Activated naive CD8-positive, alpha-beta T cell treated with anti-CD3 and anti-CD28 coated beads for 36 hours (primary cell): Measurements from ENCODE around the gene FAIM2. TPM values are rescaled to one million over a fixed set of nuclear protein-coding genes. Genes with fewer than 3 reads are reported as not detected.

Source experiments
- DNase-seq: peaks from one replicate; pipeline ENCODE4 v3.0.0; 2021
- H3K27ac Mint-ChIP-seq: one replicate; pipeline ENCODE4 v1.8.0; 2022; ENCODE audit warnings: mild to moderate bottlenecking, moderate library complexity, mixed read lengths
- H3K27me3 Mint-ChIP-seq: one replicate; pipeline ENCODE4 v1.8.0; 2022; ENCODE audit warnings: mild to moderate bottlenecking, mixed read lengths
- H3K36me3 Mint-ChIP-seq: one replicate; pipeline ENCODE4 v1.8.0; 2021; ENCODE audit warnings: mild to moderate bottlenecking, mixed read lengths
- H3K4me1 Mint-ChIP-seq: one replicate; pipeline ENCODE4 v1.8.0; 2021; ENCODE audit warnings: mixed read lengths
- H3K4me3 Mint-ChIP-seq: one replicate; pipeline ENCODE4 v1.8.0; 2022; ENCODE audit warnings: mild to moderate bottlenecking, moderate library complexity, mixed read lengths
- H3K9me3 Mint-ChIP-seq: one replicate; pipeline ENCODE4 v1.8.0; 2022; ENCODE audit warnings: mixed read lengths
- total RNA-seq, 2 experiments: library from RNA; stranded (reverse); gene quantifications; one replicate each; pipeline ENCODE4 v1.2.3, GENCODE V29; 2021

FAIM2 gene
- total RNA-seq, 2 experiments from 2014 or later, result 0.08 to 0.60 TPM

DNA sequence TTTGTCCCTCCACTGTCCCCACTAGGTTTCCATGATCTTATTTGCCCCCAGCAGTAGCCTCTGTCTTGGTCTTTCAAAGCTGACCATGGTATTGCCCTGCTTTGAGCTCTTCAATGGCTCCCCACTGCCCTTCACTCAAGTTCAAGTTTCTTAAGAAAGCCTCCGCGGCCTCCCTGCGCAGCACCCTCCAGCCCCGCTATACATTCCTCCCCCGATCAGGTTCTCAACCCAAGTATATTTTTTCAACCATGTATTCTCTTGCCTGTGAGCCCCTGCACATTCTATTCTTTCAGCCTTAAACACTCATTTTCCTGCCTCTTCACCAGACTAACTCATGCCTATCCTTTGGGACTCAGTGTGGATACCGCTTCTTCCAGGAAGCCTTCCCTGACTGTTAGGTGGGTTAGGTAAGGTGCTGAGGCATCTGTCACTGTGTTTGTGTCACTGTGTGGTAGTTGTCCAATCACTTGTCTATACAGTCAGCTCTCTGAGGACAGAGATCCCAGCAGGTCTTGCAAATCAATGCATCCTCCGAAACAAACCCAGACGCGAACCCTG, 4.3 kb downstream of the FAIM2 start:
- H3K4me3 Mint-ChIP-seq, result no peak overlapping the region
- H3K36me3 Mint-ChIP-seq, result no peaks in the 10 kb centered on the region
- no peak for DNase-seq
- H3K27me3 Mint-ChIP-seq, result peaks cover 4% of the 10 kb centered on the region
- no peaks in the 10 kb centered on the region for H3K9me3 Mint-ChIP-seq
- H3K4me1 Mint-ChIP-seq, result peaks cover 6% of the 10 kb centered on the region
- no peak overlapping the region for H3K27ac Mint-ChIP-seq

DNA sequence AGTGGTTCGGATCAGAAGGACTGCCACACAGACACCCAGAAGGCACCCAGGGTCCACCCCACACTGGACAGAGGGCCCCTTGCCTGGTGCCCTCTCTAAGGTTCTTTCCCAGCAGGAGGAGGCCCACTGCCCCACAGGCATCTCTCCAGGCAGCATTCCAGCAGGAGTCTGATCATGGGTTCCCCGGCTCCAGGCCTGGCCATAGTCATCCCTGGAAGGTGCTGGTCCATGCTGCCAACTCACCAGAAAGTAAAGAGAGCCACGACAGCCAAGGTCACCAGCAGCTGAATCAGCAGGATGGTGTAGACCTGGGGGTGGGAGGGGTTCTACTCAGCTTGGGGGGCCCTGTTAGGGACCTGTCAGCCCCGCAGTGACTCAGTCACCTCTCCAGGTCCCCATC, 6.4 kb downstream of the FAIM2 start:
- H3K9me3 Mint-ChIP-seq, result no peaks in the 10 kb centered on the region
- H3K4me1 Mint-ChIP-seq, result no peaks in the 10 kb centered on the region

DNA sequence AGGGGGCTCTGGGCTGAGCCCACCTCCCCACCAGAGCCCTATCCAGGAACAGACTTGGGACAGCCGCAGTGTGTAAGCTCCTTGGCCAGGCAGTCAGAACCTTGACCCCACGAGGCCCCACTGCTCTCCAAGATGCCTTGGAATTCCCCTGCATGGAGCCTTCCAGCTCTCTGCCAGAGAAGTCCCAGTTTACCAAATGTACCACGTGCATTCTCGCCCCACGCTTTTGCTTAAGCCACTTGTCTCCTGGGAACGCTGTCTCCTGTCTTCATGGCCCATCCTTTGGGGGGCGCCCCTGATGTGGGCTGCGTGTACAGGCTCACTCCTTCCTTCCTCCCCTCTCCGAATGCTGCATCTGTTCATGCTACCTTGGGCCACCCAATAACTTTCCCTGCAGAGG, 7.9 kb downstream of the FAIM2 start:
- Mint-ChIP-seq H3K9me3 (no peaks in the 10 kb centered on the region), H3K27ac (no peak overlapping the region), H3K4me3 (no peak overlapping the region), H3K4me1 (no peaks in the 10 kb centered on the region), H3K36me3 (no peaks in the 10 kb centered on the region), H3K27me3 (no peaks in the 10 kb centered on the region)
- no peak for DNase-seq

More for the DNA sequence above, 6.4 kb downstream of the FAIM2 start:
- Mint-ChIP-seq H3K27me3 (no peaks in the 10 kb centered on the region), H3K27ac (no peak overlapping the region), H3K4me3 (no peak overlapping the region), H3K36me3 (no peaks in the 10 kb centered on the region)
- no peak for DNase-seq

DNA sequence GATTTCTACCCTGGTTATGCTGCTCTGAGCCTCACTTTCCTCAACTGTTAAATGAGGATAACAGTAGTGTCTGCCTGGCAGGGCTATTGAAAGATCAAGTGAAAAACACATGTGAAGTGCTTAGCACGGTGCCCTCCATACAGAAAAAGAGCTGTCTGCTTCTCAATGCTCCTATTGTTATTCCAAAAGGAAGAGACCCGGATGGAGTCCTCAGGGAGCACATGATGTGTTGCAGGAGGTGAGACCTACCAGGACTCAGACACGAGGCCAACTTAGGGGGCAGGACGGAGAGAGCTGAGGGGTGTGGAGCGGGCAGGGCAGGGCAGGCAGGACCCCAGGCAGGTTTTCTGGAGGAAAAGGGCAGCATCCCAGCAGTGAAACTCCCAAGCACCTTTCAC, 8.9 kb downstream of the FAIM2 start:
- H3K27ac Mint-ChIP-seq, result no peak overlapping the region
- no peak for DNase-seq
- no peaks in the 10 kb centered on the region for H3K9me3 Mint-ChIP-seq
- no peaks in the 10 kb centered on the region for H3K4me1 Mint-ChIP-seq
- H3K4me3 Mint-ChIP-seq, result no peak overlapping the region
- H3K27me3 Mint-ChIP-seq, result no peaks in the 10 kb centered on the region
- H3K36me3 Mint-ChIP-seq, result no peaks in the 10 kb centered on the region

DNA sequence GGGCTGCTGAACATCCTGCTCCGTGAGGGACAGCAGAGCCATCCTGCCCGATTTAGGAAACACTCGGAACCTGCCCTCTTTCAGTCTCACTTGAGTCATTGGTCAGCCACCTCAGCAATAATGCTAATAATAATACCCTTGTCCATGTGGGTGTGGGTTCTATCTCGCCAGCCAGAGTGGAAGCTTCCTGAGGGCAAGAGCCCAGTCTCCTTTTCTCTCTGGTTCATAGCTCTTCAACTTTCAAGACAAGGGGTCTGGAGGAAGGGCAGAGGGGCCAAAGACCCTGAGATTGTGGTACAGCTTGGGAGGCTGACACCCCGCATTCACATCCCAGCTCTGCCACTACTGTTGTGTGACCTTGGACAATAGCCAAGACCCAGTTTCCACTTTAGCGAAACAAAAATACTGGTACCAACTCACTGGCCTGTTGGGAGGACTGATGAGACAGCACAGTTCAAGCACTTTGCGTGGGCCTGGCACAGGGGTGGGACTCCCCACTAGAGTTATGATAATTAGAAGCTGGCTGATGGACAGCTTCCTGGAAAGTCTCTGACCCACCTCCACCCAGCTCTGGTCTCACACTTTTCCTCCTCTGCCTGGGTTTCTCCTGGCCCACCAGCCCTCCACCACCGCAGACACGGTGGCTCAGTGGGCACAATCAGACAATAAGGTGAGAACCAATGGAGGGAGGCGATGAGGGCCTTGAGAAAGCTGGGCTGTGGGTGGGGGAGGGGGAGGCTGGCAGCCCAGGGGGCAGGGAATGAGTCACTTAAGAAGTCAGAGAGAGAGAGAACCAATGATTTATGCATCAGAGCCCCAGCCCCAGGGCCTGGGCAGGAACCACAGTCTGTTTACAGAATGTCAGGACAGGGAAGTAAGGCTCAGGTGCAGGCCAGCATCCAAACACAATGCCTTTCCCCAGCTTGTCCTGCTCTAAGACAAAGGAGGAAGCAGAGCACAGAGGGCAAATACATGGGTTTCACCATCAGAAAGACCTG, 9.6 kb downstream of the FAIM2 start:
- H3K27me3 Mint-ChIP-seq, result no peaks in the 10 kb centered on the region
- H3K27ac Mint-ChIP-seq, result no peak overlapping the region
- no peaks in the 10 kb centered on the region for H3K9me3 Mint-ChIP-seq
- DNase-seq, result no peak
- H3K4me3 Mint-ChIP-seq, result no peak overlapping the region
- H3K36me3 Mint-ChIP-seq, result no peaks in the 10 kb centered on the region
- no peaks in the 10 kb centered on the region for H3K4me1 Mint-ChIP-seq

DNA sequence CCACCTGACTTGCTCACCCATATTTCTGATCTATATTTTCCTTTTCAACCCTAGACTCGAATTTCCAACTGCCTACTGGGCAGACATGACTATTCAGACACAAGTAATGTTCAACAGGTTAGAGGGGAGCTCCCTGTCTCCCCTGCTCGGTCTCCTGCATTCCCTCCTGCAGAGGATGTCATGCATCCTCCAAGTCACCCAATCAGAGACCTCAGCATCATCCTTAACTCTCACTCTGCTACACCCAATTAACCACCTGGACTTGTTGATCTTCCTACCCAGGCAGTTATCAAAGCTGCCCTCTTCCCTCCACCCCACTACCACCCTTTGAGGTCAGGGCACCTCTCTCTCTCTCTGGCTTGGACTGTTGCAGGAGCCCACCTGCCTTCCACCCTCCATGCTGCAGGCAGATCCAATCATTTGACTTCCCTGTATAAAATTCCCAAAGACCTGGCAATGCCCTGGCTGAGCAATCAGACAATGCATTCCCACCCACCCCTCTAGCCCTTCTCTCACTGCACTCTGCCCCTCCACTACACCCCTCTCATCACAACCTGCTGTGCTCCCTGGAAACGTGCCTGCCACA, 10.9 kb downstream of the FAIM2 start:
- Mint-ChIP-seq H3K27ac (no peak overlapping the region), H3K4me1 (no peaks in the 10 kb centered on the region), H3K4me3 (no peak overlapping the region), H3K27me3 (no peaks in the 10 kb centered on the region), H3K9me3 (no peaks in the 10 kb centered on the region), H3K36me3 (no peaks in the 10 kb centered on the region)
- DNase-seq, result no peak

DNA sequence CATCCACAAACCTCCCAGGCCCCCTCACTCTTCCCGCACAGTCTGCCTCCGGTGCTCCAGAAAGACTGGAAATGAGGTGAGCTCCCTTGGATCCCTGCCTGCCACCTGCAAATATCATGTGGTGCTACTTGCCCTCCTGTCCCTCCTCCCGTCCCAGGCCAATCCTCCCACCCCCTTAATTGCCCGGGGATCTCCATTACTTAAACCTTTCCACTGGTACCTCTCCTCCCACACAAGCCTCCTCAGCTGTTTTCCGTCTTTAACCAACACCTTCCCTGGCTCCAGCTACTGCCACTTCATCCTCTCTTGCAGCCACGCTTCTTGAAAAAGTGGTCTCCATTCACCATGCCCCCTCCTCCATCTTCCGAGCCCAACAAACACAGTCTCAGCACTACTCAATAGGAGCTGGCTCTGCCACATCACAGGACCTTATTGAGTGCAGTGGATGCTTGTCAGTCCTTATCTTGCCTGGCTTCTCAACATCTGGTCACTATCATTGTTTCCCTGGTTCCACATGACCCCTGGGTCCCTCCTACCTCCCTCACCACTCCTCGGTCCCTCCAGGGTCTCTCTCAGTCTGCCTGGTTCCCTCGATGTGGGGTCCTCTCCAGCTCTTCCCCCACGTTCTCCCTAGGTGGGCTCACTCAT, 11.5 kb downstream of the FAIM2 start:
- Mint-ChIP-seq H3K36me3 (no peaks in the 10 kb centered on the region), H3K4me3 (no peak overlapping the region), H3K27ac (no peak overlapping the region), H3K4me1 (no peaks in the 10 kb centered on the region), H3K27me3 (peaks cover 1% of the 10 kb centered on the region), H3K9me3 (no peaks in the 10 kb centered on the region)
- no peak for DNase-seq

DNA sequence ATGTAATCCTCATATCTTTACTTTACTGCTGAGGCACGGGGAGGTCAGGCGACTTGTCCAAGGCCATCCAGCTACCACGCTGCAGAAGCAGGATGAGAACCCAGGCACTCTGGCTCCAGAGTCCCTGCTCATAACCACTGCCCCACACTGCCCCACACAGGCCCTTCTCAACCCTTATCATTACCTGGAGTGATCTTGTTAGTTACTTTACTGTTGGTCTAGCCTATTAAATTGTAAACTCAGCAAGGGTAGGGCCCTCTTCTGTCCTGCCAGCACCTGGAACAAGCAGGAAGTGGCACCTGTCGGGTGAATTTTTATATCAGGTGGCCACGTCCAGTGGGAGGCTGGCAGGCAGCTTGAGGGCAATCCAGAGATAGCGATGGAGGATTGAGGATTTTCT, 12.2 kb downstream of the FAIM2 start:
- Mint-ChIP-seq H3K27me3 (peaks cover 6% of the 10 kb centered on the region), H3K27ac (no peak overlapping the region)

DNA sequence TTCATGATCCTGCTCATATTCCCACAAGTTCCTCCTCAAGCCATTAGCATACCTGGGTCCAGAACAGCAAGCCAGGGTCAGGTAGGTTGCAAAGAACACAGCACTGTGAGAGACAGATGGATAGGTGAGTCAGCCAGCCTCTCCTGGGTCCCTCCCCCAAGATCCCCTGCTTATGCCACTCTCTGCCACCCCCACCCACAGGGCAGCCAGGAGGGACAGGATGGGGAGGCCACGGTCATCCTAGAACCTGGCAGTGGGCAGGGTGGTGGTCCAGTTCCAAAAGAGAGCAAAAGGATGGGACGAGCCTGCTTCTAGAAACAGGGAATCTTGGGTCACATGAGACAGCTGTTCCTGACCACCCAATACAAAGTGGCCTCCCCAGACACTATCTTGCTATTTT, 12.7 kb downstream of the FAIM2 start:
- Mint-ChIP-seq H3K36me3 (no peaks in the 10 kb centered on the region), H3K4me3 (no peak overlapping the region), H3K27me3 (peaks cover 6% of the 10 kb centered on the region), H3K27ac (no peak overlapping the region), H3K9me3 (no peaks in the 10 kb centered on the region), H3K4me1 (no peaks in the 10 kb centered on the region)
- no peak for DNase-seq

More for the DNA sequence above, 12.2 kb downstream of the FAIM2 start:
- Mint-ChIP-seq H3K9me3 (no peaks in the 10 kb centered on the region), H3K4me1 (no peaks in the 10 kb centered on the region), H3K4me3 (no peak overlapping the region), H3K36me3 (no peaks in the 10 kb centered on the region)
- DNase-seq, result no peak

DNA sequence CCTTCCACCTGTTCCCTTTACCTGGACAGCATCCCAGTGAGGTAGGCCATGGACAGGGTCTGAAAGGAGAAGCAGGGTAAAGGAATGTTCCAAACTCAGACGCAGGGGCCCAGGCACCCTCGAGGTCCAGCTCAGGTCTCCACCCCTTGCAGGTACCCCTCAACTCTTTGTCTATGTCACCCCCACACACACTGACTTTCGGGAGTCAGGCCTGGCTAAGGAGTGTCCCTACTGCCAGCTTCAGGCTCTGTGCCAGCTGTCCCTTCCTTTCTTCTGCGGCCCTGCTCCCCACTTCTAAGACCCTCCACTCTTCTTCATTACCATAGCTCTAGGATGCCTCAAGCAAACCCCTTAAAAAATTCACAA, 13.6 kb downstream of the FAIM2 start:
- Mint-ChIP-seq H3K36me3 (no peaks in the 10 kb centered on the region), H3K27me3 (peaks cover 10% of the 10 kb centered on the region), H3K27ac (no peak overlapping the region), H3K4me3 (no peak overlapping the region), H3K4me1 (no peaks in the 10 kb centered on the region), H3K9me3 (no peaks in the 10 kb centered on the region)
- no peak for DNase-seq

DNA sequence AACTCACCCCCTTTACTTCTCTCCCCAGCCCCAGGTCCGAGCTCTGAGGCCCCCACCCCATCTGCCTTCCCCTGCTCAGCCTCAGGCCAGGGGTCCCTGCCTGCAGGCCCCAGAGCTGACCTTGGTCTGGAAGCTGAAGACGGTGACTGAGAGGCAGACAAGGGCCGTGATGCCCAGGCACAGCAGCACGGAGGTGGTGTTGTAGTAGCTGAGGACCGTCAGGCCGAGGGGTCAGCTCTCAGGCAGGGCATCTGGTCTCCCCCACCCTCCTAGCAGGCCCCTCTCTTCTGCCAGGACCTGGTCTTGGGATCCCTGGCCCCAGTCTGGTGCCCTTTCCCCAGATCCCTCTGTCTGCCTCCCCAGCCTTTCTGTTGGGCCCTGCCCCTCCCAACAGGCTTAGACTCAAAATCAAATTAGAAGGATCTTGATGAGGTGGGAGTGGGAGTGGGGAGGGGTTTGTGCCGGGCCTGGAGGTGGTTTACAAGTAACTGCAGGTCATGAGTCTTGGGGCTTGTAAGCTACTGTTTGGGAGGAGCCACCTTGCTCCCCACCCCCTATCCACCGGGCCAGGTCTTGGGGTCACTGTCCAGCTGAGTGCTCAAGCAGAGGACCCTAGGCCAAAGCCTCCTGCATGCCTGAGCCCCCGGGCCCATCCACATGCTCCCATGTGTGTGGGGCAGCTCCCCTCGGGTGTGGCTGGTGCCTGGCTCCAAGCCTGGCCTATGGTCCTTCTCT, 14.2 kb downstream of the FAIM2 start:
- Mint-ChIP-seq H3K36me3 (no peaks in the 10 kb centered on the region), H3K27me3 (peaks cover 10% of the 10 kb centered on the region), H3K4me3 (no peak overlapping the region), H3K27ac (no peak overlapping the region), H3K9me3 (no peaks in the 10 kb centered on the region), H3K4me1 (no peaks in the 10 kb centered on the region)
- DNase-seq, result no peak

DNA sequence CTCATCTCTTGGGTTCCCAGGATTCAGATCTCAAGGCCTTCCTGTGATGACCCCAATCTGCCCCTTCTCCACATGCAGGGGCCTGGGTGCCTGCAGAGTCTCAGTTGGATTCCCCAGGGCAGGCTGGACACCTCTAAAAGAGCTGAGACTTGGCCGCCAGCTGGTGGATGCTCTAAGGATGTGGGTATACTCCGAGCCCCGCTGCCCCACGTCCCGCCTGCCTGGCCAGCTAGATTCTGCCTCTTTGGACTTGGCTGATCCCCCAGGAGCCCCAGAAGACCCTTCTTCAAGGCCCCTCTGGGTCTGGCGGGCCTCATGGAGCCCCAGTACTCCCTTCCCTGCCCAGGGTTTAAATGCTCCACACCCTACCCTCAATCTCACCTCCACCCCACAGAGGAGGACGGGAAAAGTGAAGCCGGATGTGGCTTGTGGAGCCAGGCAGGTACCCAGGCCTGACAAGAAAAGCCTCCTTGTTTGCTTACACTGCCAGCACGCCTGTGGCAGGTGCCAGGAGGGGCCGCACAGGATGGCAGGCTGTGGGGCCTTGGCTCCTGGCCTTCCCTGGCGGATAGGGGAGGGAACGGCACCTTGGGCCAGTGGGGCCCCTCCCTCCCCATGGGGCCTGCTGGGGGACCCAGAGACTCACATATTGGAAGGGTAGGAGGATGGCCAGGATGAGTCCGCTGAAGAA, 15.1 kb downstream of the FAIM2 start:
- Mint-ChIP-seq H3K4me1 (no peaks in the 10 kb centered on the region), H3K27me3 (peaks cover 10% of the 10 kb centered on the region), H3K4me3 (no peak overlapping the region), H3K27ac (no peak overlapping the region), H3K9me3 (no peaks in the 10 kb centered on the region), H3K36me3 (no peaks in the 10 kb centered on the region)
- no peak for DNase-seq

DNA sequence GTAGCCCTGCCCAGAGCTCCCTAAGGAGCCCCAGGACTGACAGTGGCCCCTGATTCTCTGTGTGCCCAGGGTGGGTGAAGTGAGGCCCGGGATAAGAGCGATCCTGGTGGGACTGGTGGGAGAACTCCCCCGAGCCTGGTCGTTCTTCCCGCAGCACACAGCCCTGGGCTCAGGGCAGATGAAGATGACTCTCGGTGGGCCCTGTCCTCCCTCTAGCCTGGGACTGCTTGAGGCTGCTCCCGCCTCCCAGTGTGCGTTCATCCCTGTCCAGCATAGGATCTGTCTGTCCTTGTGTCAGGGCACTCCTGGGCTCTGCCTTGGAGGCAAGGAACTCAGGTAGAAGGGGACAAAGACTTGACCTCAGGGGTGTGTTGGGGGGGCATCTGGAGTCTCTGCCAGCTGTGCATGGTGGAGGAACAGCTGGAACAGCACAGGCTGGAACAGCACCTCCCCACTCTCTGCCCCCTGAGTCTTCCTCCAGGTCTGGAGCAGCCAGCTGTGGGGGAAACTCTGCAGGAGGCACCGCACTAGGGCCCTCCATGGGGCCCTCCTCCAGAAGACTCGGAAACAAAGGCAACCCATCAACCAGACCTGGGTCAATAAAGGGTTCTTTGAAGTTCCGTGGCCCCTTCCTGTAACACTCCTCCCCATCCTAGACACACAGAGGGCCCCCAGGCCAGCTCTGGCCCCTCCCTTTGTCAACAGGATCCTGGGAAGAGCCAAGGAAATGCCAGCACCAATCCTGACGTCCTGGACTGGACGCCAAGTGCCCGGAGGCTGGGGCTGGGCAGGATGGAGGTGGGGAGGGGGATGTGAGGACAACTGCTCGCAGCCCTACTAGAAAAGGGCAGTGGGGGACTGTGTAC, 15.9 kb downstream of the FAIM2 start:
- Mint-ChIP-seq H3K36me3 (no peaks in the 10 kb centered on the region), H3K27me3 (peaks cover 10% of the 10 kb centered on the region), H3K4me3 (no peak overlapping the region), H3K4me1 (no peaks in the 10 kb centered on the region), H3K27ac (no peak overlapping the region), H3K9me3 (no peaks in the 10 kb centered on the region)
- DNase-seq, result no peak
